ENCODE data around the gene TLCD1.

The TLCD1 gene

DNA sequence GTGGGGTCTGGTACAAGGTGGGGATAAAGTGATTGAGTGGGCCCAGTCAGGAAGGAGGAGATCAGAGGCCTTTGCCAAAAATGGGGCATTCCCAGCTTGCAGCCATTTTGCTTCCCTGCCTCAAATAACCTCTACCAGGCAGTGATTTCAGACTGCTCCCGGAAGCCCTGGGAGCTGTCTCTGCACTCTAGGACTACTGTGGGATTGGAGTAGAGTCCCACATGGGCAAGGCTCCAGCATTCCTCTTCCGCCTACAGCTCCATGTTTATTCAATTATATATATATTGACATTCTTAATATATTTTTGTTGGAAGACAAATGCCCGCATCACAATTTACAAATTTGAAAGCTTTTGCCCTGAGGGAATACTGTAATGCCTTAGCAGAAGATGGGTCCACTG is 50.5 kb downstream of the TLCD1 start:
- DNase-seq, result no peak

Measured in activated CD4-positive, alpha-beta T cell treated with anti-CD3 and anti-CD28 coated beads, Interleukin-2, Interleukin-6, amounts not matched to agents 100 ng/mL and 50 ng/mL, durations not matched to agents 16 hours and 8 hours (primary cell).